ENCODE data around the gene ASPN. TPM values are rescaled to one million over a fixed set of nuclear protein-coding genes. Genes with fewer than 3 reads are reported as not detected.
A peak's percentile ranks its signal among the peaks of the same experiment; 100 is the strongest.

Gene ASPN
- total and polyA plus RNA-seq, 4 donors, result 6.4 to 11.4 (median 6.9) TPM

DNA sequence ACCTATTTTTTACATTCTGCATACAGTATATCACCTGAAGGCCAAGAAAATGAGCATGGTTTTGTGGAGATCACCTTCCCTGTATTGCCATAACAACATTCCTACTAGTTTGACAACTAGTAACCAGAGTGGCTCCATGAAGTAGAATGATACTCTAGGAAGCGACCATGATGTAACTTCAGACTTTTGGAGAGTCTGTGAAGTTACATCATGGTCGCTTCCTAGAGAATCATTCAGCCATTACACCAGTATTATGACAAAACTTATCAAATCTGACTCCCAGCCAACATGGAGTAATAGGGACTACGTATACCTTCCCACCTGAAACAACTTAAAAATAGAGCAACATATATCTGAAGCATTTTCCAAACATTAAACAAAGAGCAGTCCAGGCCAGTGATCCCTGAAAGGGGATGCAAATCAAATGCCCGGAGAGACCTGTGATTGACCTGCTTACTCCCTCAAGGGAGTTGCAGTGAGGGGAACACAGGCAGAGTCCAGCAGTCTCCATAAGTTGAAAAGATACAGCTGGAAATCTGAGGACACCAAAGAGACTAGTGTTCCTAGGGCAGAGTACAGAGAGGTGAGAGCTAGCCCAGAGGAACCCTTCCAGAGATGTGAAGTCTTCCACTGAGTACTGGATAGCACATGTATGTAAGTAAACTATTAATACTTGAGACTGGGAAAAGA is 45.7 kb upstream of the ASPN start:
- WGBS, result 94% methylated on average over 4 of the region's 4 CpGs
- no peak overlapping the region for H3K4me3 ChIP-seq (ENCODE audit: low read depth in 1 of 3, low read length in 3 of 3)
- no peaks in the 10 kb centered on the region for H3K4me1 ChIP-seq (ENCODE audit: control insufficient read depth in 4 of 4, insufficient read depth in 4 of 4, low read length in 3 of 4)
- TF ChIP-seq HNF4A (conservative IDR thresholded peaks at IDR 0.05), result peak in 1 of 2 donors; percentile 31
- TF ChIP-seq, protein P1, sequence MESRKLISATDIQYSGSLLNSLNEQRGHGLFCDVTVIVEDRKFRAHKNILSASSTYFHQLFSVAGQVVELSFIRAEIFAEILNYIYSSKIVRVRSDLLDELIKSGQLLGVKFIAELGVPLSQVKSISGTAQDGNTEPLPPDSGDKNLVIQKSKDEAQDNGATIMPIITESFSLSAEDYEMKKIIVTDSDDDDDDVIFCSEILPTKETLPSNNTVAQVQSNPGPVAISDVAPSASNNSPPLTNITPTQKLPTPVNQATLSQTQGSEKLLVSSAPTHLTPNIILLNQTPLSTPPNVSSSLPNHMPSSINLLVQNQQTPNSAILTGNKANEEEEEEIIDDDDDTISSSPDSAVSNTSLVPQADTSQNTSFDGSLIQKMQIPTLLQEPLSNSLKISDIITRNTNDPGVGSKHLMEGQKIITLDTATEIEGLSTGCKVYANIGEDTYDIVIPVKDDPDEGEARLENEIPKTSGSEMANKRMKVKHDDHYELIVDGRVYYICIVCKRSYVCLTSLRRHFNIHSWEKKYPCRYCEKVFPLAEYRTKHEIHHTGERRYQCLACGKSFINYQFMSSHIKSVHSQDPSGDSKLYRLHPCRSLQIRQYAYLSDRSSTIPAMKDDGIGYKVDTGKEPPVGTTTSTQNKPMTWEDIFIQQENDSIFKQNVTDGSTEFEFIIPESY (IDR thresholded peaks at IDR 0.05), result no peak
- H3K36me3 ChIP-seq (ENCODE audit: control insufficient read depth in 4 of 4, insufficient read depth in 3 of 4, low read depth in 1 of 4, low read length in 3 of 4), result no peaks in the 10 kb centered on the region
- H3K9ac ChIP-seq (ENCODE audit: low read depth in 1 of 2, low read length in 2 of 2), result no peak overlapping the region
- H3K27ac ChIP-seq (ENCODE audit: low read depth in 1 of 2, low read length in 2 of 2), result no peak overlapping the region
- no peaks in the 10 kb centered on the region for H3K27me3 ChIP-seq (ENCODE audit: control insufficient read depth in 4 of 4, insufficient read depth in 4 of 4, low read length in 3 of 4)
- no peaks in the 10 kb centered on the region for H3K9me3 ChIP-seq (ENCODE audit: control insufficient read depth in 4 of 4, low read length in 3 of 4)
- no peak for DNase-seq (ENCODE audit: low spot score)

DNA sequence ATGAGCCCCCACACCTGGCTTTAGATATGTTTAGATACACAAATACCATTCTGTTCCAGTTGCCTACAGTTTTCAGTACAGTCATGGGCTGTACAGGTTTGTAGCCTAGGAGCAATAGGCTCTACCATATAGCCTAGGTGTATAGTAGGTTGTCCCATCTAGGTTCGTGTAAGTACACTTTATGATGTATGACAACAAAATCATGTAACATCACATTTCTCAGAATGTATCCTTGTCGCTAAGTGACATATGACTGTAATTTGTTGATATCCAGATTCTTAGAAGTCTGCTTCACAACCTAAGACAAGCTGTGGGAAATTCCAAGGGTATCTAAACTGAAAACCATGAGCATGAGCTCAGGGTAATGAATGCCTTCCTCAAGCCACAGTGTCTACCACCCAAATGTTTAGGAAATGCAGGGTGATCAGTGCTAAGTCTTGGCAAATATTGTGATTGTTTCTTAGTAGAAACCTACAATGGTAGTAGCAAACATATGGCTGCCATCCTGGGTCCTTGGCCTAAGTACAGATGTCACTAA is 45.1 kb upstream of the ASPN start:
- TF ChIP-seq, protein P2, sequence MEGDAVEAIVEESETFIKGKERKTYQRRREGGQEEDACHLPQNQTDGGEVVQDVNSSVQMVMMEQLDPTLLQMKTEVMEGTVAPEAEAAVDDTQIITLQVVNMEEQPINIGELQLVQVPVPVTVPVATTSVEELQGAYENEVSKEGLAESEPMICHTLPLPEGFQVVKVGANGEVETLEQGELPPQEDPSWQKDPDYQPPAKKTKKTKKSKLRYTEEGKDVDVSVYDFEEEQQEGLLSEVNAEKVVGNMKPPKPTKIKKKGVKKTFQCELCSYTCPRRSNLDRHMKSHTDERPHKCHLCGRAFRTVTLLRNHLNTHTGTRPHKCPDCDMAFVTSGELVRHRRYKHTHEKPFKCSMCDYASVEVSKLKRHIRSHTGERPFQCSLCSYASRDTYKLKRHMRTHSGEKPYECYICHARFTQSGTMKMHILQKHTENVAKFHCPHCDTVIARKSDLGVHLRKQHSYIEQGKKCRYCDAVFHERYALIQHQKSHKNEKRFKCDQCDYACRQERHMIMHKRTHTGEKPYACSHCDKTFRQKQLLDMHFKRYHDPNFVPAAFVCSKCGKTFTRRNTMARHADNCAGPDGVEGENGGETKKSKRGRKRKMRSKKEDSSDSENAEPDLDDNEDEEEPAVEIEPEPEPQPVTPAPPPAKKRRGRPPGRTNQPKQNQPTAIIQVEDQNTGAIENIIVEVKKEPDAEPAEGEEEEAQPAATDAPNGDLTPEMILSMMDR (IDR thresholded peaks at IDR 0.05; ENCODE audit: low read depth, low read length, missing input control), result no peak
- TF ChIP-seq HNF4A (conservative IDR thresholded peaks at IDR 0.05) (no peak), SP1 (IDR thresholded peaks at IDR 0.05) (no peak), FOXA2 (IDR thresholded peaks at IDR 0.05) (no peak)
- whole genome bisulfite sequencing, result 92% methylated on average over 2 of the region's 2 CpGs
- no peak overlapping the region for H3K4me3 ChIP-seq (ENCODE audit: low read depth in 1 of 3, low read length in 3 of 3)
- H3K27ac ChIP-seq (ENCODE audit: low read depth in 1 of 2, low read length in 2 of 2), result no peak overlapping the region
- DNase-seq (ENCODE audit: low spot score), result no peak
- H3K36me3 ChIP-seq (ENCODE audit: control insufficient read depth in 4 of 4, insufficient read depth in 3 of 4, low read depth in 1 of 4, low read length in 3 of 4), result no peaks in the 10 kb centered on the region
- no peaks in the 10 kb centered on the region for H3K9me3 ChIP-seq (ENCODE audit: control insufficient read depth in 4 of 4, low read length in 3 of 4)
- no peak overlapping the region for H3K9ac ChIP-seq (ENCODE audit: low read depth in 1 of 2, low read length in 2 of 2)
- H3K4me1 ChIP-seq (ENCODE audit: control insufficient read depth in 4 of 4, insufficient read depth in 4 of 4, low read length in 3 of 4), result no peaks in the 10 kb centered on the region
- H3K27me3 ChIP-seq (ENCODE audit: control insufficient read depth in 4 of 4, insufficient read depth in 4 of 4, low read length in 3 of 4), result no peaks in the 10 kb centered on the region

DNA sequence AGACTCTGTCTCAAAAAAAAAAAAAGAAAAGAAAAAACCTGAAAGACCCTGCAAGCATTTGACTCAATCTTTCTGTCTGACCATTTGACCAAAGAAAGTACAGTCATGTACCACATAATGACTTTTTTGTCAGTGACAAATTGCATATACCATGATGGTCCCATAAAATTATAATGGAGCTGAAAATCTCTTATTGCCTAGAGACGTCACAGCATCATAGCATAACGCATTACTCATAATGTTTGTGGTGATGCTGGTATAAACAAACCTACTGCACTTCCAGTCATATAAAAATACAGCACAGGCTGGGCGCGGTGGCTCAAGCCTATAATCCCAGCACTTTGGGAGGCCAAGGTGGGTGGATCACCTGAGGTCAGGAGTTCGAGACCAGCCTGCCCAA is 43.0 kb upstream of the ASPN start:
- Histone ChIP-seq H3K27ac (ENCODE audit: low read depth in 1 of 2, low read length in 2 of 2) (no peak overlapping the region), H3K9me3 (ENCODE audit: control insufficient read depth in 4 of 4, low read length in 3 of 4) (no peaks in the 10 kb centered on the region), H3K4me1 (ENCODE audit: control insufficient read depth in 4 of 4, insufficient read depth in 4 of 4, low read length in 3 of 4) (no peaks in the 10 kb centered on the region), H3K27me3 (ENCODE audit: control insufficient read depth in 4 of 4, insufficient read depth in 4 of 4, low read length in 3 of 4) (no peaks in the 10 kb centered on the region), H3K9ac (ENCODE audit: low read depth in 1 of 2, low read length in 2 of 2) (no peak overlapping the region), H3K4me3 (ENCODE audit: low read depth in 1 of 3, low read length in 3 of 3) (no peak overlapping the region), H3K36me3 (ENCODE audit: control insufficient read depth in 4 of 4, insufficient read depth in 3 of 4, low read depth in 1 of 4, low read length in 3 of 4) (no peaks in the 10 kb centered on the region)
- DNase-seq (ENCODE audit: low spot score), result no peak
- 96% methylated on average over 5 of the region's 5 CpGs for WGBS
- no peak for TF ChIP-seq NR2F2 (IDR thresholded peaks at IDR 0.05)
- TF ChIP-seq RXRA (IDR thresholded peaks at IDR 0.05), result no peak
- TF ChIP-seq, protein P2 (IDR thresholded peaks at IDR 0.05; ENCODE audit: low read depth, low read length, missing input control), result no peak
- TF ChIP-seq, protein P3, sequence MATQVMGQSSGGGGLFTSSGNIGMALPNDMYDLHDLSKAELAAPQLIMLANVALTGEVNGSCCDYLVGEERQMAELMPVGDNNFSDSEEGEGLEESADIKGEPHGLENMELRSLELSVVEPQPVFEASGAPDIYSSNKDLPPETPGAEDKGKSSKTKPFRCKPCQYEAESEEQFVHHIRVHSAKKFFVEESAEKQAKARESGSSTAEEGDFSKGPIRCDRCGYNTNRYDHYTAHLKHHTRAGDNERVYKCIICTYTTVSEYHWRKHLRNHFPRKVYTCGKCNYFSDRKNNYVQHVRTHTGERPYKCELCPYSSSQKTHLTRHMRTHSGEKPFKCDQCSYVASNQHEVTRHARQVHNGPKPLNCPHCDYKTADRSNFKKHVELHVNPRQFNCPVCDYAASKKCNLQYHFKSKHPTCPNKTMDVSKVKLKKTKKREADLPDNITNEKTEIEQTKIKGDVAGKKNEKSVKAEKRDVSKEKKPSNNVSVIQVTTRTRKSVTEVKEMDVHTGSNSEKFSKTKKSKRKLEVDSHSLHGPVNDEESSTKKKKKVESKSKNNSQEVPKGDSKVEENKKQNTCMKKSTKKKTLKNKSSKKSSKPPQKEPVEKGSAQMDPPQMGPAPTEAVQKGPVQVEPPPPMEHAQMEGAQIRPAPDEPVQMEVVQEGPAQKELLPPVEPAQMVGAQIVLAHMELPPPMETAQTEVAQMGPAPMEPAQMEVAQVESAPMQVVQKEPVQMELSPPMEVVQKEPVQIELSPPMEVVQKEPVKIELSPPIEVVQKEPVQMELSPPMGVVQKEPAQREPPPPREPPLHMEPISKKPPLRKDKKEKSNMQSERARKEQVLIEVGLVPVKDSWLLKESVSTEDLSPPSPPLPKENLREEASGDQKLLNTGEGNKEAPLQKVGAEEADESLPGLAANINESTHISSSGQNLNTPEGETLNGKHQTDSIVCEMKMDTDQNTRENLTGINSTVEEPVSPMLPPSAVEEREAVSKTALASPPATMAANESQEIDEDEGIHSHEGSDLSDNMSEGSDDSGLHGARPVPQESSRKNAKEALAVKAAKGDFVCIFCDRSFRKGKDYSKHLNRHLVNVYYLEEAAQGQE (IDR thresholded peaks at IDR 0.05), result no peak

All from liver (tissue), 9 donors.